Loucy (cell line): ENCODE data around the gene PPP1R9B.

Experiments
- CTCF ChIP-seq: fragments of 200-600 bp; sonication (generic); conservative IDR thresholded peaks from 2 replicates; pipeline ENCODE4 v1.5.1; 2014; ENCODE audit warnings: mild to moderate bottlenecking, antibody characterized with exemption, low read length
- EZH2phosphoT487 ChIP-seq: fragments of 200-600 bp; IDR thresholded peaks from 2 replicates; pipeline ENCODE4 v1.6.1; 2018; ENCODE audit warnings: antibody characterized with exemption, mild to moderate bottlenecking, moderate library complexity, borderline replicate concordance

- TF ChIP-seq EZH2phosphoT487 (no peak), CTCF (no peak)
Observed at GRCh38 chr17:50106393-50107131, 43.9 kb downstream of the PPP1R9B start.
